GM18517 (cell line): ENCODE data around the gene CACNA1C.

ENCODE experiments used
- ATAC-seq: cut with Tn5 transposase; IDR thresholded peaks from one replicate; pipeline ENCODE4 v1.9.1; 2021; ENCODE audit warnings: mild to moderate bottlenecking, moderate library complexity; ENCODE audit not compliant: unreplicated experiment

CACNA1C gene

GRCh38 chr12:2648406-2648805, 595.6 kb downstream of the CACNA1C start:
- no peak for ATAC-seq

DNA sequence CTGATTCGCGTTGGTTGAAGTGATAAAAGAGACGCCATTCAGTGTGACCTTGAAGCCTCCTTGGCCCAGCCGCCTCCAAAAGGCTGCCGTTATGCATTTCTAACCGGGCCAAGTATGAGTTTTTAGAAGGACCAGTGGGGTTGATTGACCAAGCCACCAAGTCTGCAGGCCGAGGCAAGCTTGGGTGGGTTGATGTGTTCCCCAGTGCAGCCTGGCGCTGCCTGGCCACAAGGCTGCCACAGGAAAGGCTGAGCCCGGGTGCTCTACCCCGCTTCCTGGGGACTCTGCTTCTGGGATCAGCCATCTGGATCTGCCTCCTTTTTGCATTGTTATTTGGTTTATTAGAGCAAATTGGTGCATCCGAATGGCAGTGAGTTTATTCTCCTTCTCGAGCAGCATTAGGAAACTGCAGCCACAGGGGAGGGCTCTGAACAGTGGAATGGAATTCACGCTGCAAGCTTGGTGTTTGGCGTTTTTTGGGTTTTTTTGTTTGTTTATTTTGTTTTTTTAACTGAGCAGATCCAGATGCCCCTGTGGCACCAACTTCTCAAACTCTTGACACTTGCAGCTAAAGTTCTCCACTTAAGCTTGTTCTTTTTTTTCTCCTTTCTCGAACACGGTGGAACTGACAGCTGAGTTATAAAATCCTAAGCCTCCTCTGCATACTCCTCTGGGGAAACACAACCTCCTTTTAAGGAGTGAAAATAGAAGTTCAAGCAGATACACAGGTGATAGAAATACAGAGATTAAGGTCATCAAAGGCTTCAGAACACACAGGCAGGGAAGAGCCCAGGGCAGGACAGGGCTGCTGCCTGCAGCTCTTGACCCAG, 596.6 kb downstream of the CACNA1C start:
- ATAC-seq = no peak

GRCh38 chr12:2650261-2651067, 597.7 kb downstream of the CACNA1C start:
- ATAC-seq = no peak

DNA sequence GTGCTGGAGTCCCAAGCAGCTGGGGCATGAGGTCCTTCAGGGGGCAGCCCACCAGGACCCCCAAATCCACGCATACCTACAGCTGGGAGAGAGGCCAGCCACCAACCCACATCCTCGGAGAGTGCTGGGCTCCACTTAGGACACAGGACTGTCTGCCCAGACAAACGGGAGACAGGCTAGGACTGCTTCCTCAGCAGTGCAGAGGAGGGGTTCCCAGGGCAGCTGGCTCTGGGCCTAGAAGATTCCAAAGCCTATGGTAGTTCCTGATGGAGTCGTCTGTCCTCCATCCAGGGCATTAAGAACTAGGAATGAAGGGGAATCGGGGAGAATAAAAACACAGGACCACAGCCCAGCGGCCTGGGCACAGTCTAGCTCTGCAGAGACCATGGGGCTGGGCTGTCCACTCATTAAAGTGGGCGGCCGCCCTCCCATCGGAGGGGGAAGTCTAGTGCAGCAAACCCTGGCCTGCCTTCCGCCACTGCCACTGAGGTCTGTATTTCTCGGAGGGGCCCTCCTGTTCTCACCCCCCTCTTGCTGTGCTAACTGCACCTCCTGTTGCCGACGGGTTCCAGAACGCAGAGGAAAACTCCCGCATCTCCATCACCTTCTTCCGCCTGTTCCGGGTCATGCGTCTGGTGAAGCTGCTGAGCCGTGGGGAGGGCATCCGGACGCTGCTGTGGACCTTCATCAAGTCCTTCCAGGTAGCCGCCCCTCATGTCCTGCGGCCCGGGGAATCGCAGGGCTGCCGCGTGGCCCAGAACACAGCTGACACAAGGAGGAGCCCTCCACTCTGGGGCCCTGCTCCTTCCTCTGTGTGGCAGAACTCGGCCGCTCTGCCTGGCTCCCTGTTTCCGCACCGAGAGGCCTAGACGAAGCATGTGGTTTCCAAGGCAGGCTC, 598.5 kb downstream of the CACNA1C start:
- no peak for ATAC-seq

DNA sequence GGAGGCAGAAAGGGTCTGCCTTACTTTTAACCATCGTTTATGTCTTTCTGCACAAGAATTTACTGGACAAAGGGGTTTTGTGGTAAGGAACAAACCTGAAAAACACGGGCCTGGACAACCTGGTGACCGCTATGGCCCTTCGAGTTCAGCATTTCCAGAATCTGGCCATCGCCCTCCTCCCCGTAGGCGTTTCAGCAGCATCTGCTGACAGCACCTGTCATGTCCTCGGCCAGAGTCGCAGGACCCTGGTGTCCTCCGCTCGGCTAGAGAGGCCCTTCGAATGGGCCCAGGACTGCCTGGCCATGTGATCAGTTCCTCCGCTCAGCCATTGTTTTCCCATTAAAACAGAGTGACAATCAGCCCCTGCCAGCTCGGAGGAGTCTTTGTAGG, 599.2 kb downstream of the CACNA1C start:
- no peak for ATAC-seq

DNA sequence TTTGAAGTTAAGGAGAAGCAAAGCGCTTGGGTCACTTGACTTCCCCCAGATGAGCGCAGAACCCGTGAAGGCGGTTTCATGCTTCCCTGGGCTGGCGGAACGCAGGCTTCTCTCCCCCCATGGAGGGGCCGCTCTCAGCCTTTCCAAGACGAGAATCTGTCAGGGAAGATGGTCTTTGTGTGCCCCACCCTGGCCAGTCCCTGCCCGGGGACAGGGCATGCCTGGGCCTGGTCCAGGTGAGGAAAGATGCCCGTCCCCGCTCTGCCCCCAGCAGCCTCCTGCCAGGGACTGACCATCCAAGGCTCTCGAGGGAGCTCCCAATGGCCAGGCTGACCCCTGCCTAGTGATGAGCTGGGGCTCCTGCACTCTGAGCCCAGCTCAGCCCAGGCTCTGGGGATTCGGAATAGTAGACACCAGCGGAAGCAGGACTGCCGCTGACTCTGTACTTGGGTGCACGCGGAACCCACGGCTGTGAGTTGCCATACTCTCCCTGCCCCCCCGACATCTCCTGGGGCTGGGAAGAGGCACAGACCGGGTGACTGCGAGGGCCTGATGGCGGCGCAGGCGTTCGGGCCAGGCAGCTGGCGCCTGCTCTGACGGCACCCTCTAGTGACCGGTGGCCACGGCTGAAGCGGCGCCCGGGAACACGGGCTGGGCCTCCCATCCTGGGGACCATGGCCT, 599.8 kb downstream of the CACNA1C start:
- ATAC-seq = no peak

DNA sequence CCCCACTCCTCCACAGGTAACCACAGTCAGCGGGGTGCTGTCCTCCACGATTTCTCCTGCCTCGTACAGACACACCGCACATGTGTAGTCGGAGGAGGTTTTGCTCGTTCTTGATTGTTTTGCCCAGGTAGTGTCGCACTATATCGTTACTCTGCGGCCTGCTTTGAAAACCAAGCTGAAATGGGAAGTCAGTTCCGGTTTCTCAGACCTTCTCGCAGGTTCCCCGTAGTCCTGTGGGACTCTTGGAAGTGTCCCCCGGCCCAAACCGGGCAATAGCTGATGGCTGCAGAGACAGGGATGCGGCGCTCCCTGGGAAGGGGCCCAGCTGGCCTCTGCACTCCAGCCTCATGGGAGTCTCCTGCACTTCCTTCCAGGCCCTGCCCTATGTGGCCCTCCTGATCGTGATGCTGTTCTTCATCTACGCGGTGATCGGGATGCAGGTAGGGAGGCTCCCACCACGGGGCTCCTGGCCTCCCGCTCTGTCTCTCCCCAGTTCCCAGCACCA, 600.7 kb downstream of the CACNA1C start:
- ATAC-seq = no peak

DNA sequence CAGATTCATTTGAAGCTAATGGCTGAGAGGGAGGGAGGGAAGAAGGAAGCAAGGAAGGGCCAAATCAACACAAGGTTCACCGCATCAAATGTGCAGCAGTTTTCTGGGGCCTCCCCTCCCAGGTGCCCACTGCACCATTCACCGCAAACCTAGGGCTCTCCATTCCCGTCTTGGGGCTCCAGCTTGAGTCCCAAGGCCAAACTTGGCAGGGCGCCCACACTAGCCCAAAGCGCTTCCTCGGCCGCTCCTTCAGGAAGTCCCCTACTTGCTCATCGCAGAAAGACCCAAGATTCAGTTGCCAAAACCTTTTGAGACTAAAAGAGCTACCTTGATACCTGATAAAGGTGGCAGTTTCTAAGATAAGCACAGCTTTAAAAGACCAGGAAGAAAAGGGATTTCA, 601.5 kb downstream of the CACNA1C start:
- no peak for ATAC-seq

- ATAC-seq = no peak
Measured at GRCh38 chr12:2654741-2655140, 602.0 kb downstream of the CACNA1C start.

DNA sequence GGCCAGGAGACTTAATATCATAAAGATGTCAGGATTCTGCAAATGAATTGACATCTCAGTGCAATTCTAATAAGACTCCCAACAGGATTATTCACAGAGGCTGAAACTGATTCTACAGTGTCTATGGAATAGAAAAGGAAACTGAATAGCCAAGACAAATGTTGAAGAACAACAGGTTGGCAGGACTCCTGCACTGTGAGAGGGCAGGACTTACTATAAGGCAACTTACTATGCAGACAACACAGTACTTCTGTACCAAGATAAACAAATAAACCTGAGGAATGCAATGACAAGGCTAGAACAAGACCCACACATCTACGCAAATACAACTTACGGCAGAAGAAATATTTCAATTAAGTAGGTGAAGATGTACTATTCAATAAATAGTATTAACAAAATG, 609.7 kb downstream of the CACNA1C start:
- no peak for ATAC-seq

GRCh38 chr12:2664721-2665577, 612.2 kb downstream of the CACNA1C start:
- ATAC-seq = no peak

- ATAC-seq = no peak
Measured at GRCh38 chr12:2666411-2666810, 613.6 kb downstream of the CACNA1C start.

DNA sequence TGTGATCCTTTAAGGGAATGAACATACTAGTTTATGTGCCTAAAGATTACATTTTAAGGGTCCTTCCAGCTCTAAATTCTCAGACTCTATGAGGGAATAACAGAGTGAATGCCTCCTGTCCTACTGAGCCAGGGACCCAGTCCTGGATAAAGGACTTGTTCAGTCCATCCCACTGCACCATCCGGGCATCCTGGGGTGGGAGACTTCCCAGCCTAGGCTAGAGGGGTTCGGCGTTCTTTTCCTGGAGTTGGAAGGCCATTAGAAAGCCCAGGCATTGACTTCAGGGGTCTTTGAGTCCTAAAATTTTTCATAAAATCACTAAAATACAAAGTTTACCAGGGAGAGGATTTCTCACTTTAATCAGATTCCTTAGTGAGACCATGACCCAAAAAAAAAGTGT, 614.1 kb downstream of the CACNA1C start:
- ATAC-seq = no peak

GRCh38 chr12:2667716-2668440, 615.1 kb downstream of the CACNA1C start:
- no peak for ATAC-seq

- ATAC-seq = no peak
Measured at GRCh38 chr12:2668816-2669215, 616.0 kb downstream of the CACNA1C start.

GRCh38 chr12:2669560-2669959, 616.8 kb downstream of the CACNA1C start:
- no peak for ATAC-seq

DNA sequence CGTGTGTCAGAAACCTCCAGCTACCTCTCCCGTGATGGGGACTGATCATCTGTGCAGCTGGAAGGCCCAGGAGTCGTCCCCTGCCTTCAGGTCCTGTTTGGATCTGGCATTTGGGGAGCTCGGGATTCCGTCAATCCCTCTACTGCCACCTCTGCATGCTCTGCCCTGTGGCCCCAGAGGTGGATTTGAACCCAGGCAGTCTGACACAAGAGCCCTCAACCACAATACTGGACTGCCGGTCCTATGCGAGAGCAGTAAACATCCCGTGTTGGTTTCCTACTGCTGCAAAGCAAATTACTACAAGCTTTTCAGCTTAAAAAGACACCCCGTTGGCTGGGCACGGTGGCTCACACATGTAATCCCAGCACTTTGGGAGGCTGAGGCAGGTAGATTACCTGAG, 620.1 kb downstream of the CACNA1C start:
- ATAC-seq = no peak

GRCh38 chr12:2673966-2674810, 621.4 kb downstream of the CACNA1C start:
- no peak for ATAC-seq
